Stomach (tissue), 9 donors: ENCODE data around the gene CD300LF. TPM values are rescaled to one million over a fixed set of nuclear protein-coding genes. Genes with fewer than 3 reads are reported as not detected.

ENCODE experiments used
- DNase-seq, 2 donors: peaks; one replicate each; pipeline versions ENCODE4 v3.0.0 to v3.0.0-alpha.2; 2013 to 2019
- H3K27ac ChIP-seq, 5 donors: fragments of 200-600 bp in 4 of 5; sonication (generic) in 4 of 5; one replicate each; pipeline ENCODE4 v1.5.1; 2013 to 2019; ENCODE audit warnings: mild to moderate bottlenecking in 1 of 5, moderate library complexity in 1 of 5
- H3K27me3 ChIP-seq, 3 donors: fragments of 200-600 bp; sonication (generic); one replicate each; pipeline ENCODE4 v1.5.1; 2017 to 2019; ENCODE audit warnings: mixed run types in 1 of 3
- H3K36me3 ChIP-seq, 4 donors: fragments of 200-600 bp; sonication (generic); 1 replicate in 3 of 4; 2 replicates in 1 of 4; pipeline ENCODE4 v1.5.1; 2016 to 2019
- H3K4me1 ChIP-seq, 4 donors: fragments of 200-600 bp; sonication (generic); one replicate each; pipeline ENCODE4 v1.5.1; 2016 to 2019
- H3K4me3 ChIP-seq, 4 donors: fragments of 200-600 bp; sonication (generic) in 3 of 4; one replicate each; pipeline ENCODE4 v1.5.1; 2016 to 2019; ENCODE audit warnings: mild to moderate bottlenecking in 1 of 4
- H3K9me3 ChIP-seq, 4 donors: fragments of 200-600 bp; sonication (generic); one replicate each; pipeline ENCODE4 v1.5.1; 2016 to 2019
- EP300 ChIP-seq: sonication (generic); formaldehyde crosslinking; IDR thresholded peaks from one replicate; pipeline ENCODE4 v1.6.1; 2017; ENCODE audit warnings: antibody characterized with exemption
- POLR2A ChIP-seq, 4 donors: fragments of 450-650 bp; IDR thresholded peaks; one replicate each; pipeline ENCODE4 v1.6.1; 2016; ENCODE audit warnings: antibody characterized with exemption in 4 of 4, control low read depth in 2 of 4, mild to moderate bottlenecking in 1 of 4, moderate library complexity in 1 of 4
- POLR2AphosphoS5 ChIP-seq, 3 donors: sonication (generic); formaldehyde crosslinking; IDR thresholded peaks; one replicate each; pipeline ENCODE4 v1.6.1; 2016; ENCODE audit warnings: antibody characterized with exemption in 3 of 3
- WGBS, 5 donors: extraction: QIAGEN DNeasy Blood & Tissue Kit in 3 of 5; methylation state at CpG; one replicate each; pipeline versions ENCODE4 v1.1.5 to v1.1.7; 2013 to 2018; 5-methylcytosine and 5-hydroxymethylcytosine counted together
- intact Hi-C: fragments of 100-400 bp; cut with DNase I; formaldehyde crosslinking; loops from one replicate; pipeline ENCODE4 v1.15.1; 2023; ENCODE audit warnings: low total_unique reads
- polyA plus RNA-seq, 3 donors: library from polyadenylated mRNA; stranded (reverse); fragments of 200-250 nt; gene quantifications; one replicate each; pipeline ENCODE4 v1.2.3, GENCODE V29; 2013
- total RNA-seq, 5 donors: library from RNA; depleted of rRNA; stranded (reverse); fragments of >200 nt; gene quantifications; one replicate each; pipeline versions ENCODE4 v1.1.0 to v1.2.3, GENCODE V29; 2014 to 2016
- TF ChIP-seq, protein P1 (sequence below), 7 experiments: fragments of 450-650 bp in 4 of 7; fragments of 200-600 bp in 3 of 7; sonication (generic) in 3 of 7; IDR thresholded peaks; one replicate each; pipeline ENCODE4 v1.5.1; 2016 to 2019; ENCODE audit warnings: antibody characterized with exemption in 7 of 7, control low read depth in 2 of 7, mild to moderate bottlenecking in 1 of 7
- donor health status: healthy with polysubstance abuse.
- donor health status: Bipolar disorder and iron deficiency.
- donor health status: healthy.

The CD300LF gene
- total and polyA plus RNA-seq, 8 donors, result 0.75 to 3.9 (median 0.95) TPM; not detected in 5

DNA sequence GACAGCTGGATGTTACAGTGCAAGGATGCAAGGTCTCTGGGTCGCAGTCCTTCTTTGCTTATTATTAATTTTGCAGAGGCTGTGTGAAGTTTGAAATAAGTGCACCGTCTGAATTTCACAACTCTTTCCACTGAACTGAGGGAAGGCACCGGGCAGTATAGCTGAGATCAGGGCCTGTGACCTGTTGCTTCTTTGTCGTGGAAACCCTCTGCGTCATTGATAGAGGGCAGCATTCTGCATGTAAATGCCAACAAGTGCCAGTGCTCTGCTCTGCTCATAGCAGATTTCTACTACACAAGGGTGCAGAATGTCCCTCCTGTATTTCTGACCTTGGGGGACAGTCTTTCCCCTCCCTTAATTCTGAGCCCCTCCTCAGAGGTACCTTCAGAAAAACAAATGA is 26.0 kb downstream of the CD300LF start:
- peak in 1 of 2 donors; percentile 26 for DNase-seq
- H3K27ac ChIP-seq, result no peak overlapping the region
- intact Hi-C loops, result no loop called here
- H3K9me3 ChIP-seq, result no peaks in the 10 kb centered on the region
- no peak overlapping the region for H3K4me3 ChIP-seq
- WGBS, 5 donors, result 41 to 51% (median 46%) methylated on average over 5 of the region's 5 CpGs
- TF ChIP-seq POLR2A (IDR thresholded peaks at IDR 0.05) (no peak), EP300 (no peak), POLR2AphosphoS5 (IDR thresholded peaks at IDR 0.05) (no peak)
- TF ChIP-seq, protein P1, sequence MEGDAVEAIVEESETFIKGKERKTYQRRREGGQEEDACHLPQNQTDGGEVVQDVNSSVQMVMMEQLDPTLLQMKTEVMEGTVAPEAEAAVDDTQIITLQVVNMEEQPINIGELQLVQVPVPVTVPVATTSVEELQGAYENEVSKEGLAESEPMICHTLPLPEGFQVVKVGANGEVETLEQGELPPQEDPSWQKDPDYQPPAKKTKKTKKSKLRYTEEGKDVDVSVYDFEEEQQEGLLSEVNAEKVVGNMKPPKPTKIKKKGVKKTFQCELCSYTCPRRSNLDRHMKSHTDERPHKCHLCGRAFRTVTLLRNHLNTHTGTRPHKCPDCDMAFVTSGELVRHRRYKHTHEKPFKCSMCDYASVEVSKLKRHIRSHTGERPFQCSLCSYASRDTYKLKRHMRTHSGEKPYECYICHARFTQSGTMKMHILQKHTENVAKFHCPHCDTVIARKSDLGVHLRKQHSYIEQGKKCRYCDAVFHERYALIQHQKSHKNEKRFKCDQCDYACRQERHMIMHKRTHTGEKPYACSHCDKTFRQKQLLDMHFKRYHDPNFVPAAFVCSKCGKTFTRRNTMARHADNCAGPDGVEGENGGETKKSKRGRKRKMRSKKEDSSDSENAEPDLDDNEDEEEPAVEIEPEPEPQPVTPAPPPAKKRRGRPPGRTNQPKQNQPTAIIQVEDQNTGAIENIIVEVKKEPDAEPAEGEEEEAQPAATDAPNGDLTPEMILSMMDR (IDR thresholded peaks at IDR 0.05), result no peak
- H3K36me3 ChIP-seq, result no peaks in the 10 kb centered on the region
- H3K4me1 ChIP-seq, result no peaks in the 10 kb centered on the region
- H3K27me3 ChIP-seq, result peaks cover 0 to 20% (median 0%) of the 10 kb centered on the region in 3 donors

GRCh38 chr17:74682471-74683190 is 30.1 kb downstream of the CD300LF start:
- no peaks in the 10 kb centered on the region for H3K36me3 ChIP-seq
- no peak for DNase-seq
- TF ChIP-seq POLR2AphosphoS5 (IDR thresholded peaks at IDR 0.05), result no peak
- TF ChIP-seq EP300, result no peak
- TF ChIP-seq POLR2A (IDR thresholded peaks at IDR 0.05), result no peak
- TF ChIP-seq, protein P1 (IDR thresholded peaks at IDR 0.05), result no peak
- intact Hi-C loops, result no loop called here
- no peak overlapping the region for H3K4me3 ChIP-seq
- peaks cover 0 to 47% (median 3%) of the 10 kb centered on the region in 3 donors for H3K27me3 ChIP-seq
- no peak overlapping the region for H3K27ac ChIP-seq
- peaks cover 0 to 6% (median 0%) of the 10 kb centered on the region in 4 donors for H3K4me1 ChIP-seq
- no peaks in the 10 kb centered on the region for H3K9me3 ChIP-seq
- 71 to 82% (median 79%) methylated on average over 15 of the region's 15 CpGs for WGBS, 5 donors

- TF ChIP-seq POLR2AphosphoS5 (IDR thresholded peaks at IDR 0.05), result no peak
- TF ChIP-seq, protein P1 (IDR thresholded peaks at IDR 0.05), result no peak
- TF ChIP-seq EP300, result no peak
- TF ChIP-seq POLR2A (IDR thresholded peaks at IDR 0.05), result no peak
- H3K27me3 ChIP-seq, result peaks cover 0 to 47% (median 3%) of the 10 kb centered on the region in 3 donors
- H3K9me3 ChIP-seq, result no peaks in the 10 kb centered on the region
- no peak for DNase-seq
- H3K27ac ChIP-seq, result no peak overlapping the region
- no peak overlapping the region for H3K4me3 ChIP-seq
- intact Hi-C loops, result no loop called here
- H3K36me3 ChIP-seq, result no peaks in the 10 kb centered on the region
- peaks cover 0 to 8% (median 0%) of the 10 kb centered on the region in 4 donors for H3K4me1 ChIP-seq
- 71 to 81% (median 77%) methylated on average over 6 of the region's 6 CpGs for WGBS, 5 donors
These were observed 30.7 kb downstream of the CD300LF start for GRCh38 chr17:74682028-74682427.

DNA sequence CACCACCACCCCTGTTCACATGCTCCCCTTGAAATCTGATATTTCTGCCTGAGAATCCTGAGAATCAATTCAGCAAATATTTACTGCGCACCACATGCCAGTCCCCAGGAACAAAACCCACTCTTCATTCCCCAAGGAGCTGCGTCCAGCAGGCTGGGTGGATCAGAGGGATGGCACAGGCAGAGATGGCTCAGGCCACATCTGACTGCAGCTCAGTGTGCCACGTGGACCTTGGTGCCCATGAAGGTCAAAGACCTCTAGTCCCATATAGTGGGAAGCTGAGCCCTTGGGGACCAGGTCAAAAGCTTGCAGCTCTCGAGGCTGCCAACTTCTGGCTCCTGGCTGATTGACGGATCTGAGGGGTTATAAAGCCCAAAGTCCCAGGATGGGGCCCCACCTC is 31.8 kb downstream of the CD300LF start:
- intact Hi-C loops, result no loop called here
- TF ChIP-seq EP300, result no peak
- no peak for TF ChIP-seq POLR2AphosphoS5 (IDR thresholded peaks at IDR 0.05)
- TF ChIP-seq, protein P1 (IDR thresholded peaks at IDR 0.05), result no peak
- TF ChIP-seq POLR2A (IDR thresholded peaks at IDR 0.05), result no peak
- H3K9me3 ChIP-seq, result no peaks in the 10 kb centered on the region
- DNase-seq, result no peak
- H3K36me3 ChIP-seq, result no peaks in the 10 kb centered on the region
- 57 to 75% (median 66%) methylated on average over 4 to 5 of the region's 5 CpGs for WGBS, 5 donors
- no peak overlapping the region for H3K4me3 ChIP-seq
- peaks cover 0 to 8% (median 0%) of the 10 kb centered on the region in 4 donors for H3K4me1 ChIP-seq
- peaks cover 0 to 57% (median 3%) of the 10 kb centered on the region in 3 donors for H3K27me3 ChIP-seq
- H3K27ac ChIP-seq, result no peak overlapping the region
